Measurements from ENCODE around the gene CACNA1H.

GRCh38 chr16:1154291-1154886 lies 1.5 kb downstream of the CACNA1H start:
- TF ChIP-seq EZH2 (IDR thresholded peaks at IDR 0.05; ENCODE audit: borderline replicate concordance) (no peak), CTCF (IDR thresholded peaks at IDR 0.05; ENCODE audit: poor library complexity) (no peak)
